ENCODE measurements around the gene DCTN1.

DCTN1 gene

GRCh38 chr2:74413001-74413698, 33.0 kb upstream of the DCTN1 start:
- no peak for DNase-seq

- no peak for DNase-seq
These were observed 27.6 kb upstream of the DCTN1 start for GRCh38 chr2:74407682-74408081.

GRCh38 chr2:74406035-74406434, 25.9 kb upstream of the DCTN1 start:
- no peak for DNase-seq

- no peak for DNase-seq
These were observed 21.8 kb upstream of the DCTN1 start for GRCh38 chr2:74401891-74402290.

- DNase-seq, result no peak
These were observed 19.7 kb upstream of the DCTN1 start for GRCh38 chr2:74399785-74400184.

- DNase-seq, result no peak
These were observed 16.0 kb upstream of the DCTN1 start for GRCh38 chr2:74396149-74396548.

- no peak for DNase-seq
These were observed 13.4 kb upstream of the DCTN1 start for GRCh38 chr2:74393525-74393924.

- DNase-seq, result no peak
These were observed 12.3 kb upstream of the DCTN1 start for GRCh38 chr2:74392449-74392743.

GRCh38 chr2:74391580-74392448, 11.7 kb upstream of the DCTN1 start:
- DNase-seq, result peak; percentile 98

- DNase-seq, result no peak
These were observed 11.1 kb upstream of the DCTN1 start for GRCh38 chr2:74391209-74391579.

GRCh38 chr2:74390606-74391005, 10.5 kb upstream of the DCTN1 start:
- DNase-seq, result no peak

GRCh38 chr2:74387346-74387745, 7.2 kb upstream of the DCTN1 start:
- no peak for DNase-seq

- no peak for DNase-seq
These were observed 5.3 kb upstream of the DCTN1 start for GRCh38 chr2:74385396-74385795.

GRCh38 chr2:74384051-74384450, 3.9 kb upstream of the DCTN1 start:
- no peak for DNase-seq

GRCh38 chr2:74383254-74383653, 3.1 kb upstream of the DCTN1 start:
- no peak for DNase-seq

- DNase-seq, result no peak
These were observed 1.6 kb upstream of the DCTN1 start for GRCh38 chr2:74381751-74382150.

- no peak for DNase-seq
These were observed 2.1 kb downstream of the DCTN1 start for GRCh38 chr2:74378007-74378406.

- DNase-seq, result no peak
These were observed 4.3 kb downstream of the DCTN1 start for GRCh38 chr2:74375838-74376237.

- DNase-seq, result no peak
These were observed 5.5 kb downstream of the DCTN1 start for GRCh38 chr2:74374509-74375205.

GRCh38 chr2:74373985-74374384, 6.1 kb downstream of the DCTN1 start:
- no peak for DNase-seq

- no peak for DNase-seq
These were observed 6.9 kb downstream of the DCTN1 start for GRCh38 chr2:74373221-74373676.

- no peak for DNase-seq
These were observed 7.4 kb downstream of the DCTN1 start for GRCh38 chr2:74372674-74373073.

GRCh38 chr2:74371421-74371820, 8.7 kb downstream of the DCTN1 start:
- DNase-seq, result no peak

- DNase-seq, result no peak
These were observed 10.1 kb downstream of the DCTN1 start for GRCh38 chr2:74369976-74370375.
